H4 (cell line): ENCODE measurements around the gene SOCS7. TPM values are rescaled to one million over a fixed set of nuclear protein-coding genes. Genes with fewer than 3 reads are reported as not detected.

Experiments used
- DNase-seq: peaks from one replicate; pipeline ENCODE4 v3.0.0-alpha.2; 2015; ENCODE audit warnings: low spot score
- total RNA-seq: library from RNA; depleted of rRNA; stranded (reverse); fragments of >200 nt; shearing (Covaris generic); gene quantifications from 2 replicates; pipeline ENCODE4 v1.2.3, GENCODE V29; 2014

SOCS7 gene
- total RNA-seq, 1 experiment from 2014 or later: 5.9 TPM

DNA sequence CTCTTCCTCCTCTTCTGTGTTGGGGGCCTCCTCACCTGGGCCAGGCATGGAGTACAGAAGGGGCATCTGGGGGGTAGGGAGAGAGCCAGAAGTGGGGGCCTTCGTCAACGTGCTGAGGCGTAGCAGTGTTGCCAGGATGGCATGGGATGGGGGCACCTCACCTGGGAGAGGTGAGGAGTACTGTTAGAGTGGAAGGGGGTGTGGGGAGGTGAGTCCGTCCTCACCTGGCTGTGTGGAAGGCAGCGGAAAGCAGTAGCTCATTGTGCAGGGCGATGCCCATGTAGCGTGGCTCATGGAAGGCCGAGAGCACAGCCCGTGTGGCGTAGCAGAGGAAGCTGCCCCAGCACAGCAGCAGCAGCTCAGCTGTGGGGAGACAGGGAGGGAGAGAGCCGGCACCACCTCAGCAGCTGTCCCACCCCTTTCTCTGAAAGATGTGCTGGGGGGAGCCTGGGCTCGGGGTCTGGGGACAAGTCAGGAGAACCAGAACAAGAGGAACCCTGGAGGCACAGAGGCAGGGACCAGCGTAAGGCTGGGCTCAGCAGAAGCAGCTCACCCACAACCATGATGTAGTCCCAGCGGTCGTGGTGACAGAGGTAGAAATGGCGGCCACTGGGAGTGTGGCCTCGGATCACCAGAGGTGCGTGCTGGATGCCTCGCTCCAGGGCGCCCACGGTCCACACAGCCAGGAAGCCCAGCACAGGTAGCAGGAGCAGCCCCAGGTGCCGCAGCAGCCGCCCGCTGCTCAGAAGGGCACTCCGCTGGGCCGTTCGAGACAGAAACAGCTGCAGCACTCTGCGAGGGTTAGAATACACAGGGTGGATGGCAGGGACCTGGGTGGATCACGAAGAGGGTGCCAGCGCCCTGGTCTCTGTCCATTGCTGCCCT, 16.9 kb upstream of the SOCS7 start:
- no peak for DNase-seq

- DNase-seq: no peak
Observed at GRCh38 chr17:38336838-38337237, 14.8 kb upstream of the SOCS7 start.

DNA sequence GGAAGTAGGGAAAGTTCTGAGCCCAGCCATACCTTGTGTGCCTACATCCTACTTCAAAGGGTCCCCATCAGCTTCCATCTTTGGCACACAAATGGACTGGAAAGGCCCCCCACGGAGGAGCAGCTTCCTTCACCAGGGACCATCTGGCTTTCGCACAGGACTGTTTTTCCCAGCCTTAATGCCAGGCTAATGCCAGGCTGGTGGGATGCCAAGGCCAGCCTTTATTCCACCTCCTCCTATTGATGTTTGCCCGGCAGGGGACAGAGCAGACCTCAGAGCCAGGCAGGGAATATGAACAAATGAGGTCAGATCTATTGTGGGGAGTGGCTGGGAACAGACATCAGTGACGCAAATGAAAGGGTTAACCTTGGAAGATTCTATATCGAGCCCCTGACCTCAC, 13.6 kb upstream of the SOCS7 start:
- no peak for DNase-seq

DNA sequence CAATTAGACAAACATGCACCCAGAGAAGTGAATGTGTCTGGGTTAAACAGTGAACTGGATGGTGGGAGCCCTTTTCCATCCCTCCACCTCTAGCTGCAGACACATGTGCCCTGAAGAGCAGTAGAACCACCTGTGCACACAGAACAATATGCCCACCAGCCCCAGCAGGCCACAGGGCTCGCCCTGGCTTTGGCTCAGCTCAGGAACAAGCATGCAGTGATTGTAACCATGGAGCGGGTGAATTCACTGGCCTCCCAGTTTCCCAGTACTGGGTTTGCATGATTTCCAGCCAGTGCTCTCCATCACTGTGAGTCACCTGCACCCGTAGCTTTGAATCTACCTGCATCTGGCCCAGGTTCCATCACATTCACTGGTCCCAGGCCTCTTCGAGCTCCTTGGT, 13.1 kb upstream of the SOCS7 start:
- no peak for DNase-seq

DNA sequence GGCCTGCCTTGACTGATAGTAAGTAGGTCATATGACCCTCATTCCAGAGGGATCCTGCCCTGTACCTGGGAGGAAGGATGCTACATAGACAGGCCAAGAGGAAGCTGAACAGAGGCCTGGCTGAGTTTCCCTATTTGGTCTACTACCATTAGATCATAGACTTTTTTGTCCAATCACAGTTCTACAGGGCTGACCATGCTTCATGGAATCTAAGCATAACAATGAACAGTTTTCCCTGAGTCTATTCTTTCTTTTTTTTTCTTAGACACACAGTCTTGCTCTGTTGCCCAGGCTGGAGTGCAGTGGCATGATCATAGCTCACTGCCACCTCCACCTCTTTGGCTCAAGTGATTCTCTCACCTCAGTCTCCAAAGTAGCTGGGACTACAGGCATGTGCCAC, 11.8 kb upstream of the SOCS7 start:
- DNase-seq: no peak

- no peak for DNase-seq
Observed at GRCh38 chr17:38341035-38341721, 10.5 kb upstream of the SOCS7 start.

DNA sequence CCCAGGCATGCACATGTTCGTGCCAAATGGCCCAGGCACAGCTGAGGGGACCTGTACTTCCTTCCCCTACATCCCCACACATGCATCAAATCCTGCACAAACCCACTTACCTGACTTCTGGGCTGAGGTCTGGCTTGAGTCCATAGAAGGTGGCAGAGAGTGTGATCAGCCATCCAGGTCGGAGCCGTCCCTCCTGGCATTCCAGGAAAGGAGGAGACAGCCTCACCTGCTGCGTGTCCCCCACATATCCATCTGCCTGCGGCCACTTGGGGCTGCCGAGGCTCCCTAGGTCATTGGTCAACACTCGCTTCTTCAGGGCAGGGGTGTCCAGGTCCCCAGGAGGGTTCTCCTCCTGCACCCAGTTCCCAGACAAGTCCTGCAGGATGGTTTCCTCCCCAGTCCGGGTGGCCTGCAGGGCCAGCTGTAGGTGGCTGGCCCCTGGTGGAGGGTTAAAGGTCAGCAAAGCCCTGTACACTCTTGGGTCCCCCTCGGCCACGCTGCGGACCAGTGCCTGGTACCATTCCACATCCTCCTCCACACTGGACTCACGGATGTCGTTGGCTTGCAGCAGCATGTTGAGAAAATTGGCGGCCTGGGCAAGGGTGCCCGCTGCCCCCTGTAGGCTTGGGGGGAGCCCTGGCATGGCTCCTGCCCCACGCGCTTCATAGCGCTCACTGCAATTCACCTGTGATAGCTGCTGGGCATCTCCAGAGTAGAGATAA, 8.6 kb upstream of the SOCS7 start:
- no peak for DNase-seq

GRCh38 chr17:38343608-38344419, 7.8 kb upstream of the SOCS7 start, which contains the start of gene GPR179:
GPR179 (minus strand) TSS chr17:38343956; CDS start chr17:38343789, 167 bp downstream.
- DNase-seq: no peak

GRCh38 chr17:38344420-38344745, 7.3 kb upstream of the SOCS7 start:
- DNase-seq: no peak

DNA sequence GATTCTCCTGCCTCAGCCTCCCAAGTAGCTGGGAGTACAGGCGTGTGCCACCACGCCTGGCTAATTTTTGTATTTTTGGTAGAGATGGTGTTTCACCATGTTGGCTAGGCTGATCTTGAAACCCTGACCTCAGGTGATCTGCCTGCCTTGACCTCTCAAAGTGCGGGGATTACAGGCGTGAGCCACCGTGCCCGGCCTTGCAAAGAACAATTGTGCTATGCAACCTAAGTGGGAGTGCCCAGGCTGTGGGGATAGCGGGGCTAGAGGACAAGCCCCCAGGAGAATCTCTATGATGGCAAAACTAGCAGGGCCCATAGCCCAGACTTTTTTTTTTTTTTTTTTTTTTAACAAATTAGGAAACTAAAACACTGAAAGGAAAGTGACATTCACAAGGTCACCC, 5.9 kb upstream of the SOCS7 start:
- DNase-seq: no peak

DNA sequence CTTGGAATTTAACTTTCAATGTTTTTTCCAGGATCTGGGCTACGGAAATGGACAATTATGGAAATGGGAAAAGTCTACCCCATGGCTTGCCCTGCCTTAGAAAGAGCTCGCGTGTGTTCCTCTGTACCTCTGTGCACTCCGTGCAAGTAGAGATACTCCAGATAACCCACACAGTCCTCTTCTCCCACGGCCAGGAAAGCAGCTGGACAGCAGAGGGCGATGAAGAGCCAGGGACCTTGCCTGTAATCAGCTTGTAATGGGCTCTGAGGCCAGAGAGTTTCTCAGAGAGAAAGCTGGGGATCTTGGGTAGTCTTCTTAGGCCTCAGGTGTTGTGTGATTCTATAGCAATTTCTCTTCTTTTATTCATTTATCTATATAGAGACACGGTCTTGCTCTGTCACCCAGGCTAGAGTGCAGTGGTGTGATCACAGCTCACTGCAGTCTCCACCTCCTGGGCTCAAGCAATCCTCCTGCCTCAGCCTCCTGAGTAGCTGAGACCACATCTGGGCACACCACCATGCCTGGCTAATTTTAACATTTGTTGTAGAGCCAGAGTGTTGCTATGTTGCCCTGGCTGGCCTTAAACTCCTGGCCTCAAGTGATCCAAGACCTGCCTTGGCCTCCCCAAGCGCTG, 2.4 kb upstream of the SOCS7 start:
- peak; percentile 74 for DNase-seq

DNA sequence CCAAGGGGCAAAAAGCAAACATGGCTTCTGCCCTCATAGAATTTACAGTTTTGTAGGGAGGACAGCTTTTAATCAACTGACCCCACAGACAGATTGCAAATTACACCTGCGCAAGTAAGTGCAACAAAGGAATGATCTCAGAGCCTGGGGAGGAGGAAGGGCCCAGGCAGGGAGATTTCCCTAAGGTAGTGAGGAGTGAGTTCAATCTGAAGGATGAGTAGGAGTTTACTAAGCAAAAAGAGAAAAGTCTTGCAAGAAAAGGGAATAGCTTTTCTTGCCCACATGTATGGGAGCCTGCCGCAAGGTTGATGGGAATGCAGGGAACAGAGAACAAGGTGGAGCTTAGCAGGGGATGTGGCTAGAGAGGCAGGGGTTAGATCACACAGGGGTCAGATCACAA, 1.6 kb upstream of the SOCS7 start:
- no peak for DNase-seq

- DNase-seq: no peak
Observed at GRCh38 chr17:38352245-38353085, 821 bp downstream of the SOCS7 start.

GRCh38 chr17:38353086-38353604, 1.5 kb downstream of the SOCS7 start:
- DNase-seq: no peak

DNA sequence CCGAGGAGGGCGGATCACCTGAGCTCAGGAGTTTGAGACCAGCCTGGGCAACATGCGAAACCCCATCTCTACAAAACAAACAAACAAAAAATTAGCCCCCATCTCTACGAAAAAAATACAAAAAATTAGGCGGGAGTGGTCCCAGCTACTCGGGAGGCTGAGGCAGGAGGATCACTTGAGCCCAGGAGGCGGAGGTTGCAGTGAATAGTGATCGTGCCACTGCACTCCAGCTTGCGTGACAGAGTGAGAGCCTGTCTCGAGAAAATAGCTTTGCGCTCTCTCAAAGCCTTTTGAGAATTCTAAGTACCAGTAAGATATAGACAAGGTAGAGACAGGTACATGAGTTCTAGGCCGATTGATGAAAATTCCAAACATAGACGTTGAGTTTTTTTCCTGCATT, 2.0 kb downstream of the SOCS7 start:
- DNase-seq: no peak

- DNase-seq: no peak
Observed at GRCh38 chr17:38354466-38354865, 2.8 kb downstream of the SOCS7 start.

- no peak for DNase-seq
Observed at GRCh38 chr17:38355251-38355650, 3.6 kb downstream of the SOCS7 start.

DNA sequence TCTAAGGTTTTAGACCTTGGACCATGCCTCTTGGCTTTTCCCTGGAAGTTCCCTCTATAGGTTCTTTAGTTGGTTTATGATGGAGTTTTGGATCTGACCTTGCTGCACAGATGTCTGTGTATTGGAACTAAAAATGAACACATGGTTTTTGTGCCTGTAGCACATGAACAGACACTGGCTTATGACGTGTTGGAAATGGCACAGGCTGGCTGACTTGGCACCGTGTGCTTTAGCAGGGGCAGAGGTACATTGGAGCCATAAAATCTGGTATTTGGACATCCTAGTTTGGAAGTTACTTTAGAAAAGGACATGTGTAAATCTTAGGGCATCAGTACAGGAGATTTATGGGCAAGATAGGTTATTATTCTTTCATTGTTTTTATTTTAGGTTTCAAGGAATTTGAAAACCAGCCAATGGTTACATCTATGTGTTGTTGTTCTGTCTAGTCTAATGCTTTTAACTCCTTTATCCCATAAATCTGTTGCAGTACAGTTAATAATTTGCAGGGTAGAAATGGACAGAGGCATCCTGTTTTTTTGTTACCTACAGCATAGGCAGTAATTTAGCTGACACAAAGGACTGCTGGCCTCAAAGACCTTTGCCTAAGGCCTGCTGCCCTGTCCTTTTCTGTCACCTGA, 6.0 kb downstream of the SOCS7 start:
- DNase-seq: no peak
